ENCODE data around the gene FKBP2.

The FKBP2 gene

DNA sequence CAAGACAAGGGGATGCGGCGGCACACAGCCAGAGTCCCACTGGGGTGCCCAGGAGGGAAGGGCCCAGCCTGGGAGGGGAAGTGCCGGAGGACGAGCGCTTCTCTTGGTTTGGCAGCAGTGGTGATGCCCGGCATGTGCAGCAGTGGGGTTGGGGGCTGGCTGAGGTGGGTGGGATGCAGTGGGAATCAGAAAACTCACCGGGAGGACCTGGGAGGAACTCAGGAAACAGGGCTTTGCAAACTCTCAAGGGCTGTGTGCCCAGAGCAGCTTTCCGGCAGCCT, 31.4 kb upstream of the FKBP2 start:
- no peak overlapping the region for H3K27ac ChIP-seq (replicated peaks)
- H3K4me3 ChIP-seq (replicated peaks; ENCODE audit: insufficient read depth, low read length), result no peak overlapping the region
- no peak for DNase-seq (ENCODE audit: low read depth in 1 of 2, low spot score in 1 of 2)
- TF ChIP-seq, protein P1, sequence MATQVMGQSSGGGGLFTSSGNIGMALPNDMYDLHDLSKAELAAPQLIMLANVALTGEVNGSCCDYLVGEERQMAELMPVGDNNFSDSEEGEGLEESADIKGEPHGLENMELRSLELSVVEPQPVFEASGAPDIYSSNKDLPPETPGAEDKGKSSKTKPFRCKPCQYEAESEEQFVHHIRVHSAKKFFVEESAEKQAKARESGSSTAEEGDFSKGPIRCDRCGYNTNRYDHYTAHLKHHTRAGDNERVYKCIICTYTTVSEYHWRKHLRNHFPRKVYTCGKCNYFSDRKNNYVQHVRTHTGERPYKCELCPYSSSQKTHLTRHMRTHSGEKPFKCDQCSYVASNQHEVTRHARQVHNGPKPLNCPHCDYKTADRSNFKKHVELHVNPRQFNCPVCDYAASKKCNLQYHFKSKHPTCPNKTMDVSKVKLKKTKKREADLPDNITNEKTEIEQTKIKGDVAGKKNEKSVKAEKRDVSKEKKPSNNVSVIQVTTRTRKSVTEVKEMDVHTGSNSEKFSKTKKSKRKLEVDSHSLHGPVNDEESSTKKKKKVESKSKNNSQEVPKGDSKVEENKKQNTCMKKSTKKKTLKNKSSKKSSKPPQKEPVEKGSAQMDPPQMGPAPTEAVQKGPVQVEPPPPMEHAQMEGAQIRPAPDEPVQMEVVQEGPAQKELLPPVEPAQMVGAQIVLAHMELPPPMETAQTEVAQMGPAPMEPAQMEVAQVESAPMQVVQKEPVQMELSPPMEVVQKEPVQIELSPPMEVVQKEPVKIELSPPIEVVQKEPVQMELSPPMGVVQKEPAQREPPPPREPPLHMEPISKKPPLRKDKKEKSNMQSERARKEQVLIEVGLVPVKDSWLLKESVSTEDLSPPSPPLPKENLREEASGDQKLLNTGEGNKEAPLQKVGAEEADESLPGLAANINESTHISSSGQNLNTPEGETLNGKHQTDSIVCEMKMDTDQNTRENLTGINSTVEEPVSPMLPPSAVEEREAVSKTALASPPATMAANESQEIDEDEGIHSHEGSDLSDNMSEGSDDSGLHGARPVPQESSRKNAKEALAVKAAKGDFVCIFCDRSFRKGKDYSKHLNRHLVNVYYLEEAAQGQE (IDR thresholded peaks at IDR 0.05; ENCODE audit: insufficient replicate concordance, low read depth), result no peak
- H3K27me3 ChIP-seq (ENCODE audit: insufficient read depth, poor library complexity, severe bottlenecking), result no peaks in the 10 kb centered on the region

DNA sequence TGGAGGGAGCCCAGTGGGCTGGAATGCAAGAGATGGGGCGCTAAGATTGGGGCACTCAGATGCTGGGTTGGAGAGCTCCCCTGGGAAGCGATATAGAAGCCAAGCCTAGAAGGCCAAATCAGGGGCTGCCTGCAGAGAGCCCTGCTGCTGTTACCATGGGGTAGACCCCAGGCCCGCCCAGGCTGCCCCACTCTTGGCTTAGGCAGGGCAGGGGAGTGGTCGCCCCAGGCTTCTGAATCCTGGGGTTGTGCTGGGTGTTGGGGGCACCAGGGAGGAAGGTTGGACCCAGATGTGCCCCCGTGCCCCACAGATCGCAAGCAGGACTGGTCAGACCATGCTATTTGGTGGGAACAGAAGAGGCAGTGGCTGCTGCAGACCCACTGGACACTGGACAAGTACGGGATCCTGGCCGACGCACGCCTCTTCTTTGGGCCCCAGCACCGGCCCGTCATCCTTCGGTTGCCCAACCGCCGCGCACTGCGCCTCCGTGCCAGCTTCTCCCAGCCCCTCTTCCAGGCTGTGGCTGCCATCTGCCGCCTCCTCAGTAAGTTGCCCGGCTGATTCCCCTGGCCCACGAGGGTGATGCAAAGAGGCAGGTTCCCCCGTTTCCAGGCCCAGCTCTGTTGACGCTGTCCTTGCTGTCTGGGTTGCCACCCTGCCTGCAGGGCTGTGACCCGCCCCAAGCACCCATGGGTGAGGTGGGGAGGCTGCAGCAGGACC, 30.4 kb upstream of the FKBP2 start:
- TF ChIP-seq POLR2AphosphoS5 (IDR thresholded peaks at IDR 0.05; ENCODE audit: low read depth) (no peak), GABPA (IDR thresholded peaks at IDR 0.05; ENCODE audit: low read depth) (no peak), SPI1 (IDR thresholded peaks at IDR 0.05; ENCODE audit: borderline replicate concordance, low read depth) (no peak)
- TF ChIP-seq, protein P2, sequence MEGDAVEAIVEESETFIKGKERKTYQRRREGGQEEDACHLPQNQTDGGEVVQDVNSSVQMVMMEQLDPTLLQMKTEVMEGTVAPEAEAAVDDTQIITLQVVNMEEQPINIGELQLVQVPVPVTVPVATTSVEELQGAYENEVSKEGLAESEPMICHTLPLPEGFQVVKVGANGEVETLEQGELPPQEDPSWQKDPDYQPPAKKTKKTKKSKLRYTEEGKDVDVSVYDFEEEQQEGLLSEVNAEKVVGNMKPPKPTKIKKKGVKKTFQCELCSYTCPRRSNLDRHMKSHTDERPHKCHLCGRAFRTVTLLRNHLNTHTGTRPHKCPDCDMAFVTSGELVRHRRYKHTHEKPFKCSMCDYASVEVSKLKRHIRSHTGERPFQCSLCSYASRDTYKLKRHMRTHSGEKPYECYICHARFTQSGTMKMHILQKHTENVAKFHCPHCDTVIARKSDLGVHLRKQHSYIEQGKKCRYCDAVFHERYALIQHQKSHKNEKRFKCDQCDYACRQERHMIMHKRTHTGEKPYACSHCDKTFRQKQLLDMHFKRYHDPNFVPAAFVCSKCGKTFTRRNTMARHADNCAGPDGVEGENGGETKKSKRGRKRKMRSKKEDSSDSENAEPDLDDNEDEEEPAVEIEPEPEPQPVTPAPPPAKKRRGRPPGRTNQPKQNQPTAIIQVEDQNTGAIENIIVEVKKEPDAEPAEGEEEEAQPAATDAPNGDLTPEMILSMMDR (IDR thresholded peaks at IDR 0.05; ENCODE audit: insufficient read depth, low read length), result no peak
- TF ChIP-seq, protein P1 (IDR thresholded peaks at IDR 0.05; ENCODE audit: insufficient replicate concordance, low read depth), result no peak
- Histone ChIP-seq H3K27ac (replicated peaks) (no peak overlapping the region), H3K27me3 (ENCODE audit: insufficient read depth, poor library complexity, severe bottlenecking) (no peaks in the 10 kb centered on the region), H3K4me3 (replicated peaks; ENCODE audit: insufficient read depth, low read length) (no peak overlapping the region)
- no peak for DNase-seq (ENCODE audit: low read depth in 1 of 2, low spot score in 1 of 2)

DNA sequence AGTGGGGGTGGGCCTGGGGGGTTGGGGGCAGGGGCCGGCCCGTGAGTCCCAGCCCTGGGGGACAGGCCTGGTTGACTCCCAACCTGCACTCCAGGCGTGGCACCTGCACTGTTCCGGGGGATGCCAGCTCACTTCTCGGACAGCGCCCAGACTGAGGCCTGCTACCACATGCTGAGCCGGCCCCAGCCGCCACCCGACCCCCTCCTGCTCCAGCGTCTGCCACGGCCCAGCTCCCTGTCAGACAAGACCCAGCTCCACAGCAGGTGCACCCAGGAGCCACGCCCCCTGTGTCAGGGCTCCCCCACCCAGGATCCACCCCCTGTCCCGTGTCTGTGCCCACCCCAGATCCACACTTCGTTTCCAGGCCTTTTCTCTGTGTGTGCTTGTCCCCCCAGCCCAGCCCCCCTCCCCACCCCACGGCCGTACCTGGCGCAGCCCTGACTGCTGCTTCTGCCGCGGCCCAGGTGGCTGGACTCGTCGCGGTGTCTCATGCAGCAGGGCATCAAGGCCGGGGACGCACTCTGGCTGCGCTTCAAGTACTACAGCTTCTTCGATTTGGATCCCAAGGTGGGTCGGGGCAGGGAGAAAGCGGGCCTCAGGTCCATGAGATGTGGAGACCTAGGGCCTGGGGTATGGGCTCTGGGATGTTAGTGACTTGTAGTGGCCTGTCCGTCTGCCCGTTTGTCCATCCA, 29.6 kb upstream of the FKBP2 start:
- DNase-seq (ENCODE audit: low read depth in 1 of 2, low spot score in 1 of 2), result no peak
- no peak overlapping the region for H3K27ac ChIP-seq (replicated peaks)
- TF ChIP-seq POLR2AphosphoS5 (IDR thresholded peaks at IDR 0.05; ENCODE audit: low read depth) (no peak), GABPA (IDR thresholded peaks at IDR 0.05; ENCODE audit: low read depth) (no peak), SPI1 (IDR thresholded peaks at IDR 0.05; ENCODE audit: borderline replicate concordance, low read depth) (no peak)
- TF ChIP-seq, protein P2 (IDR thresholded peaks at IDR 0.05; ENCODE audit: insufficient read depth, low read length), result no peak
- TF ChIP-seq, protein P1 (IDR thresholded peaks at IDR 0.05; ENCODE audit: insufficient replicate concordance, low read depth), result no peak
- H3K4me3 ChIP-seq (replicated peaks; ENCODE audit: insufficient read depth, low read length), result no peak overlapping the region
- H3K27me3 ChIP-seq (ENCODE audit: insufficient read depth, poor library complexity, severe bottlenecking), result no peaks in the 10 kb centered on the region
